DMS79 treated with DMSO at 0.1 percent for 48 hours (cell line): Measurements from ENCODE around the gene RHOBTB3.

Experiments
- DNase-seq: peaks from one replicate; lab custom pipeline; 2025; lab: John Stamatoyannopoulos, UW

The RHOBTB3 gene

DNA sequence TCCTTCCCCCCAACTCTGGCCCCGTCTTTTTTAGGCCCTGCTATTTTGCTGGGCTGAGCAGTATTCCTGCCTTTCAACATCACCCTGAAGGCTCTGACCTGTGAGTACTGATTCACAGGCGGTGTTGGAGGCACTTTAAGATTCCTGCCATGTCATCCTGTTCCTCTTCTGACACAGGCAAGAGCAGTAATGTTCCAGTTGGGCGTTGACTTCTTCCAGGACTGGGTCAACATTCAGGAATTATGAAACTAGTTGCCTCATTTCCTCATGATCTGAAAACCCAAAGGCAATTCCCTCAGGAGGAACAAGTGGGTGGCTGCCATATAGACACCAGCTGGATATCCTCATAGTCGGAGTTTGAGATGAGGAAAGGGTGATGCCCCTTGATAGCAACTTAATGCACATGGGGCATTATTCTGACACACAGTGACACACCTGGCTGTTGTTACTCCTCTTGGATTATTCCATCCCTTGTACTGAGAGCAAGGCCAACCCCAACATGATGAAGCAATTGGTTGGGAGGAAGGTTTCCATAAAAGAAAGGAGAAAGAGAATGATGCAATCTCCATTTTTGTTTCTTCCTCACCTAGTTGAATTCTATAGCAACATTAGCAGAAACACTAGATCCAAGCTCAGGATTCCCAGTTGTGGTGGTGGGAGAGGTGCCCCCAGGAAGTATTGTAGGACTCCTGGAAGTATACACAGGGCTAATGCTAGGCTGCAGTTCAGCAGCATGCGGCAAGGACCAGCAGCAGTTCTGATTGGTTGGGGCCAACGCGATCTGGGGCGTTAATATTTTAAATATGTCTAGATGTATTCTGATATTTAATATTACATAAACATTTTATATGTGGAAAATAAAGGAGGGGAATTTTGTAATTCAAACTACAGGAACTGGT lies 111.0 kb downstream of the RHOBTB3 start:
- DNase-seq: no peak

DNA sequence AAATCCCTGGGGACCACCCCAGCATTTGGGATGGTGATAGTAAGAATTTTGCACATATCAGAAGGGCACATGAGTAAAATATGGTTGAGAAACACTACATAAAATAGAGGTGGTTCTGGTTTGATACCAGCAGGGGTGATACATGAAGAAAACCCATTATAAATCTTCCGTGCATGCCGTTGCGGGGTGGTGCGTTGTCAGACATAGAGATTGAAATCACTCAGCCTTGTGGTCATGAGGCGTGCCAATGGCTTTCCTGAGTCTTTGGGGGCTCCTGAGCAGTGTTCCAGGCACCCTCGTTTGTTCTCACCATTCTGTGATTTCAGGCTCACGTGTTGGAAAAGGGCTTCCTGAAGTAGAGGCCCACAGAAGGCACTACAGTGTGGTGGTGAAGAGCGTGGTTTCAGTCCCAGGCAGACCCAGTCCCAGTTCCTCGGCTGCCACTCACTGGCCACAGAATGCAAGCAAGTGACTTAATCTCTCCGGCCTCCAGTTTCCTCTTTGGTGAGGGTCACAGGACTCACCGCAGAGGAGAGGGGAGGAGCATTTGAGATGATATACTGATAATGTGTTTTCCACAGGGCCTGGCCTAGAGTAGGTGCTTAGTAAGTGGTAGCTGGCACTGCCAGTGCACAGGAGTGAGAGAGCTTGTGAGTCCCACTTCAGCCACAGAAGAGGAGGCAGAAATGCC lies 111.9 kb downstream of the RHOBTB3 start:
- no peak for DNase-seq

DNA sequence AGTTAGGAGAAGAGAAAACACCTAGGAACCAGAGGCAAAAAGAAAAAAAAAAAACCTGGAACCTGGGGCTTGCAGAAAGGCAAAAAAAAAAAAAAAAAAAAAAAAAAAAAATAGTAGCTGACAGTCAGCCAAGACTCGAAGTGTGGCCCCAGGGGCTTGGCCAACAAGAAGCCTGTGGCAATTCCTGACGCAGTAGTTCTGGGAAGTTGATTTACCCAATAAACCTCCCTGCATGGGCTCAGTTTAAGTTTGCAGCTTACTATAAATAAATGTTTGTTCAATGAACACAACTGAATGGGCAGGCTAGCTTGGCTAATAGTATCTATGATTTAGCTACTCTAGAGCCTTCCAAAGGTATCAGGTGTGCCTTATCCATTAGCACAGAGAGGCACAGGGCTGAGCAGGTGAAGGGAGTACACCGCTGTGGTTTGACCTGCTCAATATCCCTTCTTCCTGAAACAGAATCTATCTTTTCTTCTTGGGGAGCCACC lies 112.6 kb downstream of the RHOBTB3 start:
- DNase-seq: no peak

DNA sequence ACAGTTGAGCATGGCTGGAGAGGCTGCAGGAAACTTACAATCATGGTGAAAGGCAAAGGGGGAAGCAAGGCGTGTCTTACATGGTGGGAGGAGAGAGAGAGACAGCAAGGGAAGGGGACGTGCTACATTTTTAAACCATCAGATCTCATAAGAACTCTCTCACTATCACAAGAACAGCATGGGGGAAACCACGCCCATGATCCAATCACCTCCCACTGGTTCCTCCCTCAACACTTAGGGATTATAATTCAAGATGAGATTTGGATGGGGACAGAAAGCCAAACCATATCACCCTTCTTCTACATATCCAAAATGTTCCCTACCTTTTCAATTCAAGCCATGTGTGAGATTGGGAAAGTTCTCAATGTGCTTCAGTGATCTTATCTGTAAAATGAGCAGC lies 114.3 kb downstream of the RHOBTB3 start:
- DNase-seq: no peak
